GM18502 (cell line): ENCODE measurements around the gene KIFAP3.
"Not testable (repeated sequence)": the region's sequence is repeated elsewhere in the genome, so short reads cannot be mapped to it uniquely, and the experiment has no call there.

Source experiments
- ATAC-seq: cut with Tn5 transposase; IDR thresholded peaks from one replicate; pipeline ENCODE4 v1.9.1; 2021; ENCODE audit warnings: mild to moderate bottlenecking; ENCODE audit not compliant: unreplicated experiment, poor library complexity

The KIFAP3 gene

DNA sequence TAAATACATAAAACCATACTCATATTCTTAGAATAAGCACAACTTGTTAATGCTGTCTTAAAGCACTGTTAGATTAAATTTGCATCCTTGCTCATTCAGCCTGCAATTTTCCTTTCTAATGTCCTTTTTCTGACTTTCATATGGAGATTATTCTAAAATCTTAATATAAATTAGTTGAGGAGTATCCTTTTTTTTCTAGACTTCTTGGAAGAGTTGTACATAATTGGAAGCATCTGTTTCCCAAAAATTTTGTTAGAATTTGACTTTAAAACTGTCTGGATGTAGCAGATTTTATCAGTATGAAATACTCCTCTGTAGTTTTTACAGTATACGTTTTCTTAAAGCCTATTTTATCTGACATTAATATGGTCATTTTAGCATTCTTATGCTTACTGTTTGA is 9.7 kb downstream of the KIFAP3 start:
- no peak for ATAC-seq

DNA sequence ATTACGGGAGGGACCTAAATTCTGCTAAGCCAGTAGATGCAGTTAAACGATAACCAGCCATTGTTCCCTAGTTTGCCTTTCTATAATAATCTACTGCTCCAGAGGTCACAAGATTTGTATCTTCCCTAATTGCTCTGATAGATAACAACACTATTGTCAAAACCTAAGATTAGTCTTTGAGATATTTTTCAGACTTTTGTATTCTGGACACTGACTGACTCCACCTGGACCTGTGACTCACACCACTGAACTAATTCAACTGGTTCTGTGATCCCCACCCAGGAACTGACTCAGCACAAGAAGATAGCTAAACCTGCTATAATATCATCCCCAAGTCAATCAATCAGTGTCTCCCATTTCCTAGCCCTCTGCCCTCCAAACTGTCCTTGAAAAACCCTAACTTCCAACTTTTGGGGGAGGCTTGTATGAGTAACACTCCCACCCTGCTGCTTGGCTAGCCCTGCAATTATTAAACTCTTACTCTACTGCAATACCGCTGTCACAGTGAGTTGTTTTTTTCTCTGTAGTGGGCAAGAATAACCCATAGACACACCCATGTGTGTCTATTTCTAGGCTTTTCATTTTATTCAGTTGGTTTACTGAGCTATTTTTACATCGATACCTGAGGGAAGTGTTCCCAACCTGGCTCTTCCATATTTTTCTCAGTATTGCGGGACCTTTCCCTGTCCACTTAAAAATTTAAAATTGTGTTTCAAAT is 11.2 kb downstream of the KIFAP3 start:
- no peak for ATAC-seq

DNA sequence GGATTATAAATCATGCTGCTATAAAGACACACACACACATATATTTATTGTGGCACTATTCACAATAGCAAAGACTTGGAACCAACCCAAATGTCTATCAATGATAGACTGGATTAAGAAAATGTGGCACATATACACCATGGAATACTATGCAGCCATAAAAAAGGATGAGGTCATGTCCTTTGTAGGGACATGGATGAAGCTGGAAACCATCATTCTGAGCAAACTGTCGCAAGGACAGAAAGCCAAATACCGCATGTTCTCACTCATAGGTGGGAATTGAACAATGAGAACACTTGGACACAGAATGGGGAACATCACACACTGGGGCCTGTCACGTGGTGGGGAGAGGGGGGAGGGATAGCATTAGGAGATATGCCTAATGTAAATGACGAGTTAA is 12.8 kb downstream of the KIFAP3 start:
- ATAC-seq: not testable (repeated sequence)

DNA sequence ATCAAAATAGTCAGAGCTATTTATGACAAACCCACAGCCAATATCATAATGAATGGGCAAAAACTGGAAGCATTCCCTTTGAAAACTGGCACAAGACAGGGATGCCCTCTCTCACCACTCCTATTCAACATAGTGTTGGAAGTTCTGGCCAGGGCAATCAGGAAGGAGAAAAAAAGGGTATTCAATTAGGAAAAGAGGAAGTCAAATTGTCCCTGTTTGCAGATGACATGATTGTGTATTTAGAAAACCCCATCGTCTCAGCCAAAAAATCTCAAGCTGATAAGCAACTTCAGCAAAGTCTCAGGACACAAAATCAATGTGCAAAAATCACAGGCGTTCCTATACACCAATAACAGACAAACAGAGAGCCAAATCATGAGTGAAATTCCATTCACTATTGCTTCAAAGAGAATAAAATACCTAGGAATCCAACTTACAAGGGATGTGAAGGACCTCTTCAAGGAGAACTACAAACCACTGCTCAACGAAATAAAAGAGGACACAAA is 14.4 kb downstream of the KIFAP3 start:
- ATAC-seq: not testable (repeated sequence)

DNA sequence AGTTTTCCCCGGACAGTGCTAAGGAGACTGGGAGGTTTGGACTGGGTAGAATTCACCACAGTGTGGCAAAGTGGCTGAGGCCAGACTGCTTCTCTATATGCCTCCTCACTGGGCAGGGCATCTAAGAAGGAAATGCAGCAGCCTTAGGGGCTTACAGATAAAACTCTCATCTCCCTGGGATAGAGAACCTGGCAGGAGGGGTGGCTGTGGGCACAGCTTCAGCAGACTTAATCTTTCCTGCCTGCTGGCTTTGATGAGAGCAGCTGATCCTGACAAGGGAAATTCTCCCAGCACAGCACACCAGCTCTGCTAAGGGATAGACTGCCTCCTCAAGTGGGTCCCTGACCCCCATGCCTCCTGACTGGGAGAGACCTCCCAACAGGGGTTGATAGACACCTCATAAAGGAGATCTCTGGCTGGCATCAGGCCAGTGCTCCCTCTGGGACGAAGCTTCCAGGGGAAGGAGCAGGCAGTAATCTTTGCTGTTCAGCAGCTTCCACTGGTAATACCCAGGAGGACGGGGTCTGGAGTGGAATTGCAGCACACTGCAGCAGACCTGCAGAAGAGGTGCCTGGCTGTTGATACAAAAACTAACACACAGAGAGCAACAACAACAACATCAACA is 25.2 kb downstream of the KIFAP3 start:
- ATAC-seq: no peak

DNA sequence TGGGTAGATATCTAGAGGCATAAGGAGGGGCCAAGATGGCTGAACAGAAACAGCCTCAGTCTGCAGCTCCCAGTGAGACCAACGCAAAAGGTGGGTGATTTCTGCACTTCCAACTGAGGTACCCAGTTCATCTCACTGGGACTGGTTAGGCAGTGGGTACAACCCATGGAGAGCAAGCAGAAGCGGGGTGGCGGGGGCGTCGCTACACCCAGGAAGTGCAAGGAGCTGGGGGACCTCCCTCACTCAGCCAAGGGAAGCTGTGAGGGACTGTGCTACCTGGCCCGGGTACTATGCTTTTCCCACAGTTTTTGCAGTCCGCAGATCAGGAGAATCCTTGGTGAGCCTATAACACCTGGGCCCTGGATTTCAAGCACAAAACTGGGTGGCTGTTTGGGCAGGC is 26.0 kb downstream of the KIFAP3 start:
- no peak for ATAC-seq

DNA sequence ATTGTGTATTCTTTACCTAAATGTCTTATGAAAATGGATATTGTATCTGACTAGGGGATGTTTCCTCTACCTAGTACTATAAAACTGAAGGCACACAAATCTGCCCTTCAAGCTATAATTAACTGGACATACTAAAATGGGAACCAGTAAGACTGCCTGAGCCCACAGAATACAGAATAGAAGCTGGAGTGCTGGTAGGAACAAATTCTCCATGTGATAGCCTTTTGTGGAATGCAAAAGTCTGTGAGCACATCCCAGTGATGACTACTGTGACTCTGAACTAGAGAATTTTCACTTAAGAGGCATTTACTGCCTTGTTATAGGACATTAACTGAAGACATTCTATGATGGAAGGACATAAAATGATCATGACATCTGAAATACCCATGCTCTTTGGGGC is 30.3 kb downstream of the KIFAP3 start:
- ATAC-seq: no peak

DNA sequence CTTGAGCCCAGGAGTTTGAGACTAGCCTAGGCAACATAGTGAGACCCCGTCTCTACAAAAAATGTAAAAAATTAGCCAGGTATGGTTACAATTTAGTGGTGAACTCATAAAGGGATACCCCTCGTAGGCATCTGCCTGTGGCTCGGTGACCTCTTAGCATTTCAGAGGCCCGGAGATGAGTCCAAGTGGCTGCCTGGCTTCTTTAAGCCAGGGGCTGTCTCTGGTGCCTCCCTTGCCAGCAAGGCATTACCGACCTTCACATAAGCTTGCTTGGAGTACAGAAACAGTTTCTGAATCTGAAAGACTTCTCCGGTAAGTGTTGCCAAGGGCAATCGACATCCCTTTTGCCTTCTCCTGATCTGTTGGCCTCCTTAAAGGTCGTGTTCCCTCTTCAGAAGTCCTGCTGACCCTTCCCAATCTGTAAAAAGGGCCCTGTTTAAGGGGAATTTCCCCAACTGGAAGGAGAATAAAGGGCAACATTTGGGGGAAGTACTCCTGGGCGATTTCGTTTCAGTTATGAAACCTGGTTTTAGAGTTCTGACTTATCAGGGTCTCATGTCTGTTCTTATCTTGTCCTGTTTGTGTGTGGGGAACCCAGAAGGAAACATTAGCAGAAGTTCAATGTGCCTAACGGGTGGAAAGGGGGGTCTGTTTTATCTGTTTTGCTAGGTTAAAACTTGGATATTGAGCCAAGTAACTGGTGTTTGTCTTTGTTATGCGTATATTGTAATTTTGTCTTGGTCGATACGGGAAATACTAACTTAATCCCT is 32.9 kb downstream of the KIFAP3 start:
- no peak for ATAC-seq

DNA sequence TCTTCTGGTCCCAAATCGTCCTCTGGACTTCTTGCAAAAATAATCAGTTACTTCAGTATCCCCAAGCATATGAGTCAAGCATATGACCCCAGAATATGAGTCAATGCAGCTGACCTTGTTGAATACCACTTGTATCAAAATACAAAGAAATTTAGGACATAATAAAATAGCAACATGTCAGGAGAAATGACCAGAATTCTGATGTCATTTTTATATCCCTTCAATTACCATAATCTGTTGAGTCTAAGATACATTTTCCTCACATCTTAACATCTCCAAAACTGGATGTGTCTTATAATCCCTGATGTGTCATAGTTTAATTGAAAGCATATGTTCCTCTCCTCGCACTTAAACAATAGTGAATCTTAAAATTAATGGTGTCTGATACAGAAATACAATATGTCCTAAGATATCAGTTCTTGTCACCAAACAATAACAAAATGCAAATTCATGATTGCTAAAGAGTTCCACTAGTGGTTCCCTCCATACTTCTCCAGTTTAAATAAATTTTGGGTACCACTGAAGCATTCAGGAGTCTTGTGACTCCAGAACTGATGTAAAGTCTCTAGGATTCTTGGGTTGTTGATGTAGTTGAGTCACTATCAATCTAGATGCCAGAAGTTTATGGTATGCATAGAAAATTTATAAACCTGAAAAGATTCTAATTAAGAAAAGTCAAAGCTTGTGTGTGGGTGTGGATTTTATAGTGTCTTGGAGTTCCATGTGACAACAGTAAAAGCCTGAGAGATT is 41.8 kb downstream of the KIFAP3 start:
- ATAC-seq: no peak

DNA sequence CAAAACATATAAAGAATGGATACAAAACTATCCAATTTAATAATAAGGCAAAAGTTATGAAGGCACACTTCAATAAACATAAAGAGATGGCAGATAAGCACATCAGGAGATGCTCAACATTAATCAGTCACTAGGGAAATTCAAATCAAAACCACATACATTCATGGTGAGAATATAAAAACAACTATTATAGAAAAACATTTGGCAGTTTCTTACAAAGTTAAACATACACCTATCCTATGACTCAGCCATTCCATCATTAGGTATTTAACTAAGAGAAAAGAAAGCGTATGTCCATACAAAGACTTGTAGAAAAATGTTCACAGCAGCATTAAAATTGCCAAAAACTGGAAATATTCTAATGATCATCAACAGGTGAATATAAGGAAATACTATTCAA is 44.3 kb downstream of the KIFAP3 start:
- no peak for ATAC-seq

DNA sequence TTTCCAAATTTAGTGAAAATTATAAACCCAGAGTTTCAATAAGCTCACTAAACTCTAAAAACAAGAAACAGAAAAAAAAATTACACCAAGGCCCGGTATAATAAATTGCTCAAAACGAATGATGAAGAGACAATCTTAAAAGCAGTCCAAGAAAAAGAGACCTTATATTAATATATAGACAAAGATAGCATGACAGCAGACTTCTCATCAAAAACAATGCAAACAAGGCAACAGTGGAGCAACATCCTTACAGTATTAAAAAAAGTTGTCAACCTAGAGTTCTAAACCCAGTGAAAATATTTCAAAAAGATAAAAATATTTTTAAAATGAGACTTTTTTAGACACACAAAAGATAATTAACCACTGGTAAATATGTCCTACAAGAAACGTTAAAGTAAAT is 46.7 kb downstream of the KIFAP3 start:
- ATAC-seq: no peak

DNA sequence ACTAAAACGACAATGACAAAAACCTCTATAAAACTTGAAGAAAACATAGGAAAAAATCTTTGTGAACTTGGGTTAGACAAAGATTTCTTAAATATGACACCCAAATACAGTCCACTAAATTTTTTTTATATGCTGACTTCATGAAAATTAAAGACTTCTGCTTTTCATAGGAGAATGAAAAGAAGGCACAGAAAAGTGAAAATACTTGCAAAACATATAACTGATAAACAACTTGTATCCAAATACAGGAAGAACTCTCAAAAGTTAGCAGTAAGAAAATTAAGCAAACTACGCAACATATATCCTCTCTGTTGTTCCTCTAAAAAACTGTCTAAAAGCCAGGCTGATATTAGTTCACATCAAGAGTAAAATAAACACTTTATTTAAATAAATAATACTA is 53.6 kb downstream of the KIFAP3 start:
- no peak for ATAC-seq

DNA sequence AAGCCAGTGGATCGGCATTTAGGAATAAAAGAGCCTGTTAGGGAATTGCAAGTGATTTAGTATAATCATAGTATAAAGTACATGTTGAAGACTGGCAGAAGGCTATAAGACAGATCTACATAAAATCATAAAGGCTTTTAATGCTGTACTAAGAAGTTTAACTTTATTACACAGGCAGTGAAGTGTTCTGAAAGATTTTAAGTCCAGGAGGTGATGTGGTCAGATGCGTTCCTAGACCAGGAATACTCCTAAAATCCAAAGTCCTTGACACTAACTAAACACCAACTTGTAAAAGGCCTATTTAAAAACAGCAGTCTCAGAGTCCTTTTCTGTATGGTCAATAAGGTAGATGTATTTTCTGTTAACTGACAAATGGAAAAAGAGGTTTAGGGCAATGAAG is 57.0 kb downstream of the KIFAP3 start:
- ATAC-seq: no peak

DNA sequence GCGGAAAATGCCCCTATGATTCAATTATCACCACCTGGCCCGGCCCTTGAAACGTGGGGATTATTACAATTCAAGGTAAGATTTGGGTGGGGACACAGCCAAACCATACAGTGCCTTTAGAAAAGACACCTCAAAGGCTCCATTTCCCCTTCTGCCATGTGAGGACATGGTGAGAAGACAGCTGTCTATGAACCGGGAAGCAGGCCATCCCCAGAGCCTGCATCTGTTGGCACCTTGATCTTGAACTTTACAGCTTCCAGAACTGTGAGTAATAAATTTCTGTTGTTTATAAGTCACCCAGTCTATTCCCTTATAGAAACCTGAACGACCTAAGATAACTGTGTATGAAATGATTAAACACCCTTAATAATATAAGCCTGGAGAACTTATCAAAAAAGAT is 61.6 kb downstream of the KIFAP3 start:
- ATAC-seq: no peak

DNA sequence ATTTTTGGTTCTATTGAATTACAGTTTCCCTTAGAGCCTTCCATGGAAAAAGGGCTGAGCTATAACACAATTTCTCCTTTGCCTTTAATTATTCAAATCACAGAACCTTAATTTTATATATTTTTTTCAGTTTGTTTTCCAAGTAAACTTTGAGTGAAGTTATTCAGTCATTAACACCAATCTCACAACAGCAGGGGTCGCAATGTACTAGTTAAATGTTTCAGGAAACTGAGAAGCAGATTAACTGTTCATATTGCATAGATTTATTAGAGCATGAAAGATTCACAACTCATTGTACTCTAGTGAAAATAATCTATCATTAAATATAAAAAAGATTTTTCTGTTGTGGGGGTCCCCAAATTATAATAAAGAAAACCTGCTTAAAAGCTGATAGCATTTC is 64.1 kb downstream of the KIFAP3 start:
- ATAC-seq: no peak

DNA sequence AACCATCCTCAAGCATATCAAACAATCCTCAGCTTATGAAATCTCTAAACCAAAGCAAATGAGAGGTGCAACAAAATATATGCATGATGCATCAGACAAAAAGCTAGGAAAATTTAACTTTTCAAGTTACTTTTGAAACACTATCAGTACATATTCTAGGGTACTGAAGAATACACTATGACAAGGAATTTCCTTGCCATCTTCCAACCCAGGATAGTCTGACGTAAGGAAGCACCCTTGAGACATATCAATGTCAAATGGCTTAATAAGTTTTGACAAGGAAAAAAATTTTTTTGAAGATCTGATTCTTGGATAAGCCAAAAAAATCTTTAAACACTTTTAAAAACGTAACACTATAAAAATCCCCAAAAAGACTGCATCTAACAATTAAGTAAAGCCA is 64.9 kb downstream of the KIFAP3 start:
- no peak for ATAC-seq

DNA sequence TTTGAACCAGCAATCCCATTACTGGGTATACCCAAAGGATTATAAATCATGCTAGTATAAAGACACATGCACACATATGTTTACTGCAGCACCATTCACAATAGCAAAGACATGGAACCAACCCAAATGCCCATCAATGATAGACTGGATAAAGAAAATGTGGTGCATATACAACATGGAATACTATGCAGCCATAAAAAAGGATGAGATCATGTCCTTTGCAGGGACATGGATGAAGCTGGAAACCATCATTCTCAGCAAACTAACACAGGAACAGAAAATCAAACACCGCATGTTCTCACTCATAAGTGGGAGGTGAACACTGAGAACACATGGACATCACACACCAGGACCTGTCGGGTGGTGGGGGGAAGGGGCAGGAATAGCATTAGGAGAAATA is 65.8 kb downstream of the KIFAP3 start:
- not testable (repeated sequence) for ATAC-seq

DNA sequence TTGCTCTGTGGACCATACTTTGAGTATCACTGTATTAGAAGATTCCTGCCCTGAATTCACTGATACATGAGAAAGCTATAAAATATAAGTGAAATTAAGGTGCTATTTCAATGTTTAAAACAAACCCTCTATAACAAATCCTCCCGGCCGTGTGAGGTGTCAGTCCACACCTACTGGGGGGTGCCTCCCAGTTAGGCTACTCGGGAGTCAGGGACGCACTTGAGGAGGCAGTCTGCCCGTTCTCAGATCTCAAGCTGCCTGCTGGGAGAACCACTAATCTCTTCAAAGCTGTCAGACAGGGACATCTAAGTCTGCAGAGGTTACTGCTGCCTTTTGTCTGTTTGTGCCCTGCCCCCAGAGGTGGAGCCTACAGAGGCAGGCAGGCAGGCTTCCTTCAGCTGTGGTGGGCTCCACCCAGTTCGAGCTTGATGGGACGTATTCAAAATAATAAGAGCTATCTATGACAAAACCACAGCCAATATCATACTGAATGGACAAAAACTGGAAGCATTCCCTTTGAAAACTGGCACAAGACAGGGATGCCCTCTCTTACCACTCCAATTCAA is 71.1 kb downstream of the KIFAP3 start:
- ATAC-seq: not testable (repeated sequence)

DNA sequence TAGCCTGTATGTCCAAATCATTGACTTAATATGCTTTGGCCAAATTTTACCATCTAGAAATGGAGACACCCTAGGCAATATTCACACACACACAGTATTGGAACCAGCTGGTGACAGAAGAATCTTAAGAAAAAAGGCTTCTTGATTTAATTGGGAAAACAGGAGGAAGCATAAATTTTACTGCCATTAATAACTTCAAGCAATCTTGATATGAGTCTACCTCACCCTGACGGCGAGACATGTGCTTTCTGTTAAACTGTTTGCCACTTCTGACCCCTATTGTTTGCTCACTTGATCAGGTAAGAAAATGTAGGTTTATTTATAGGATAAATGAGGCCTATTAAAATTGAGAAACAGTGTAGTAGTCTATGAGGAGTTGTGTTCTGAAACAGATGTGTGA is 73.2 kb downstream of the KIFAP3 start:
- no peak for ATAC-seq

DNA sequence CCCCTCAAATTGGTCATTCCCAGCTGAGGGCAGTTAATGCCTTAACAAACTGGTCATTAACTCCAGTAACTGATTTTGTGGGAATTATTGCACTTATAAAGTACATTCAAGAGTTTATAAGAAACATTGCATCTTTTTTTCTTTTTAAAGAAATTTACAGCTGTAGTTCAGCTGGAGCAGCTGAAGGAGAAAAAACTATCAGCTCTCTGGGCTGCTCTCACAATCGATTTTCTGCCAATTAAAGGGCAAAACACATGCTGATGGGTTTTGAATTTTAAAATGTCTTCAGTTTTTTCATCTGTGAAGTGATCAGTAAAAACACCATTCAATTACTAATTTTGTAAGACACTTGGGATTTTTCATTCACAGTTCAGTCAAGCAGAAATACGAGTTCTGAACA is 74.7 kb downstream of the KIFAP3 start:
- ATAC-seq: no peak
